Stimulated activated CD8-positive, alpha-beta memory T cell treated with anti-CD3 and anti-CD28 coated beads, Interleukin-7, amount 100 ng/mL, for 24 hours (primary cell): Measurements from ENCODE around the gene LDAH.

Experiments
- DNase-seq: peaks from one replicate; pipeline ENCODE4 v3.0.0-alpha.2; 2020; ENCODE audit warnings: low read depth

The LDAH gene

DNA sequence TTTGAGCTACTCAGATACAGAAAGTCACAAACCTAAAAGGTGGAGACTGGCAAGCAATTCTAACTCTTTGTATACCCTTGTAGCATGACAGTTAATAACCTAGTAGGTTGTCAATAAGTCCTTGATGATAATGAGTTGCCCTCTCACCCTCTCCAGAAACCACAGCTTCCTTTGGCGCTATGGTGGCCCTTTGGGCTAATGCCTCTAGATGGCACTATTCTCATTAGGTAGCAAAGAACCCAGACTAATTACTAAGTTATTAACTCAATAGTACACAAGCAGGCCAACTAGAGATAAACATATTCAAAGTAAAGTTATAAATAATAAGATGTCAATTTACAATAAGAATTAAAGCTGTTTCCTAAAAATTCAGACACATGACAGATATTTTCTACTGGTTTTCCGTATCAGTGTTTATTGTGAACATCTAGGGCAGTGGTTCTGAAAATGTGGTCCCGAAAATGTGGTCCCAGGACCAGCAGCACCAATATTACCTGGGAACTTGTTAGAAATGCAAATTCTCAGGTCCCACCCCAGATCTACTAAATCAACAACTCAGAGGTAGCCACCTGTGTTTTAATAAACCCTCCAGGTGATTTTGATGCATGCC, 41.1 kb downstream of the LDAH start:
- no peak for DNase-seq

DNA sequence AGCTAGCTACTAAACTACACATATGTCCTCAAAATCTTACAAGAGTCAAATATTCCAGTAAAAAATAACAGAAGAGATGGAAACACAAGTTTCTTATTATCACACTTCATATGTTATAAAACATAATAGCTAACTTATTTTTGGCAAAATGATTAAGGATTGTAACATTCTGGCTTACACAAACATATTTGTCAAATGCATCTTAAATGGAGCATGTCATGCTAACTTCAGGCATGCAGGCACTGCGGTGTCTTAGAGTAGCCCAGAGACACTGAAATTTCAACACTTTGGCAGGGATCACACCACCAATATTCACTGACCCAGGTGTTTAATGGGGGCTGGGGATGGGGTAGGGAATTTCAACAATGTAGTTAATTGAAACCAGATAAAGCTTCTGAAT, 51.6 kb downstream of the LDAH start:
- DNase-seq, result no peak

DNA sequence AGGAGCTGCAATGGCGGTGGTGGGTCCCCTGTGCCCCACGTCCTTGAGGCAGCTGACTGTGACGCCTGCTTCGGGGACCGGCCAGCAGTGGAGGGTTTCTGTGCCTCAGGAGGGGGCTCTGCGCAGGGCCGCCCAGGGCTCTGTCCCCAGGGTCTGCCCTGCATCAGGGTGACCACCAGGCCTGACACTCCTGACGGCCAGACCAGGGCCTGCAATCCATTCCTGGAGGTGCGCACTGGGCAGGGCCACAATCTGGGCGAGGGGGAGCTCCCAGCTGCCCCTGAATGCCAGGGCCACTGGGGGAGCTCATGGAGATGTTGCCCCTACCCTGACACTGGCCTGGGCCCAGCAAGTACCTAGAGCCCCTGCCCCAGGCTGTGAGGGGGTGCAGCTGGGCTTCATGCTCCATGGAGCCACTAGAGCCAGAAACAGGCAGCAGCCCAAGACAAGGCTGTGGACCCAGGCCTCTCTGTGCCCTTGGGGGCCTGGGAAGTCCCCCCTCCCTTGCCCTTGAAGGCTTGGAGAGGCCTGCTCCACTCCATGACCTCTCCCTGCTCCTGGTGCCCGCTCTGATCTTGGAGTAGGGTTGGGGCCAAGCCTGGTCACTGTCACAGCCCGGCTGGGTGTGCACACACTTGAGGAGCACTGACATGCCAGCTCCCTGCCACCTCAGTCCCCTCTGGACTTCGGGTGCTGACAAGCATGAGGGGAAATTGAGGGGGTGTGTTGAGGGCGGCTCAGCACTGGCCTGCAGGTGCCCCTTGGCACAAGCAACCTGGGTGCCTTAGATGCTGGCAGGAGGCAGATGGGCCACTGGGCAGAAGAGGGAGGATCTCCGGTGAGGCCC, 55.9 kb downstream of the LDAH start:
- no peak for DNase-seq

DNA sequence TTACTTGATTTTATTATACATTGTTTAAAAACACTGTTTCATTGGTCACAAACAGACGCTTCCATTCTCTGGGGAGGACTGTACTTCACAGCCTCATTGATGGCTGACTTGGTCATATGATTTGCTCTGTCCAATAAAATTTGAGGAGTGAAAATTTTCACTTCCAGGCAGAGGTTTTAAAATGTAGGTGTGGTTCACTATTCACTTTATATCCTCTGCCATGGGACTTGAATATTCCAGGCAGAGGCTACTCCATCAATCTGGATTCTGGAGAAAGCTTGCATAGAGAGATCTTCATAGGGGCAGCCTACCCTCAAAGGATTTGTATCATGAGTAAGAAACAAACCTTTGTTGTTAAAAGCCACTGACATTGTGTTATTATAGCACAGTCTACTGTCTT, 56.7 kb downstream of the LDAH start:
- no peak for DNase-seq

DNA sequence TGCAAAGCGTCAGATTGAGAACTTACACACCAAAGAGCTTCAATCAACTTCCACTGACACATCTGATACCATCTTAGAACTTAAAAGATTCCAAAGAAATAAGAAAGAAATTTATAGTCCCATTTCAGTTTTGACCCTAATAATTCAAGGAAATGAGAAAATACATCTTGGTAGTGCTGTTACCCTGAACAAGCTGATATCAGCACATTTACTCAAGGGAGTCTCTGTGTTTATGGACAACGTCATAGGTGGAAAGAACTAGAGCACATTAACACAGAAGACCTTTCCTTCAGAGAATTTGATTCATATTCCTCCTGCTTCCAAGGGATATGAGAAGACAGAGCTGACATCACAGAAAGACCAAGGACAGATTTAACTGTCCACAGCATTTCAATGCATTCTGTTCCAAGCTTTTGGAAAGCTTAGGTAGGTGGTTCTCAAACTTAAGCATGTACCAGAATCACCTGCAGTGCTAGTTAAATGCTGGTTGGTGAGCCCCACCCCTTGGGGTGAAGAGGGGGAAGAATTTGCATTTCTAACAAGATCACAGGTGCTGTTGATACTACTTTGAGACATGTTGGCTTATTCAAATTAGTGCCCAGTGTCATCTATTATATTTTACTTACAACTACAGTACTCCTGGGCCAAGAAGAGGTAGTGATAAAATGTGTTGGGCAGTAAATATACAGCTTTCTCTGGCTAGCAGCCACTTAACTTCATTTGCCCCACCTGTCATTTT, 59.8 kb downstream of the LDAH start:
- no peak for DNase-seq

DNA sequence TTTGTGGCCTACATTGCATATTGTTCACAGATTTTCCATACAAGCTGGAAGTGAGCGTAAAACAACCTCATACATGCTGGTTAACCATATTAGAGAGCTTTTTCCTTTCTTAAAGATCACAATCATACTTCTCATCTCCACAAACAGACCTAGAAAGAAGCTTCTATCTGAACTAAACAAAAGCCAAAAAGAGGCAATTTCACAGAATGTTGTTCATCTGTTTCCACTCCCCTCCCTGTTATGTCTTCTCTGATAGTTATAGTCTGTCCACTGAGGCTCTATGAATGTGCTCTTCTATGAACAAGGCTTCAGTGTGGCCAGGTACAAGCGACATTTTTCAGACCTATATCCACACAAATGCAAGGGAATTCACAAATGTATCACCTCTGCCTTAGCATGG, 63.4 kb downstream of the LDAH start:
- DNase-seq, result no peak

DNA sequence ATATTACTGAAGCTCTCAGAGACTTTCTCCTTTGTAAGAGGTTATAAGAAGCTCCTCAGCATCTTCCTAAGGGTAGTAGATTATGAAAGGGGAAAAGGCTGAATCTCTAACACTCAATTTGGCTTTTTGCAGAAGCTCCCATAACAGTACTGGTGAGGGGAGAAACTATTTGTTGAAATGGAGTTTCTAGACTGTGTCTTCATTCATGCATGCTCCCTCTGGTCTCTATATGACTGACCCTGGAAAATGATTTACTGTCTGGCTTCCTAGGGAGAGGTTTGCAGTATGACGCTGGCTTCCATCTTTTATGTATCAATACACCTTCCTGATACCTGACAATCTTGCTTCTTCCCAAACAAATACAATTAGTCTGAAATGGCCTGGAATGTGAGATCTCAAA, 63.9 kb downstream of the LDAH start:
- no peak for DNase-seq

DNA sequence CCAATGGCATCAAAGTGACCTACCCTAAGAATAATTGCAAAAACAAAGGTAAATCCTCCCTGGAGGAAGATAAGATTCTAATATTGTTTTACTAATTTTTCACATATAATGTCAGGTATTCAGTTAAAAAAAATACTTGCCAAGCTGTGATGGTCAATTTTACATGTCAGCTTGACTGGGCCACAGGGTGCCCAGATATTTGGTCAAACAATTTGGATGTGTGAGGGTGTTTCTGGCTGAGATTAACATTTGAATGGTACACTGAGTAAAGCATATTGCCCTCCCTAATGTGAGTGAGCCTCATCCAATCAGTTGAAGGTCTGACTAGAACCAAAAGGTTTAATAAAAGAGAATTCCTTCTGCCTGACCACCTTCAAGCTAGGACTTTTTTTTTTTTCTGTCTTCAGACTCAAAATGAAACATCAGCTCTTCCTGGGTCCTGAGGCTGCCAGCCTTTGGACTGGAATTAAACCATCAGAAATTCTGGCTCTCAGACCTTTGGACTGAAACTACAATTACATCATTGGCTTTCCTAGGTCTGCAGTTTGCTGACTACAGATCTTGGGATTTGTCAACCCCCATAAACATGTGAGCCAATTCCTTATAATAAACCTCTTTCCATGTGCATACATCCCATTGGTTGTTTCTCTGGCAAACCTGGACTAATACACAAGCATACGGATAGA, 65.4 kb downstream of the LDAH start:
- DNase-seq, result no peak

DNA sequence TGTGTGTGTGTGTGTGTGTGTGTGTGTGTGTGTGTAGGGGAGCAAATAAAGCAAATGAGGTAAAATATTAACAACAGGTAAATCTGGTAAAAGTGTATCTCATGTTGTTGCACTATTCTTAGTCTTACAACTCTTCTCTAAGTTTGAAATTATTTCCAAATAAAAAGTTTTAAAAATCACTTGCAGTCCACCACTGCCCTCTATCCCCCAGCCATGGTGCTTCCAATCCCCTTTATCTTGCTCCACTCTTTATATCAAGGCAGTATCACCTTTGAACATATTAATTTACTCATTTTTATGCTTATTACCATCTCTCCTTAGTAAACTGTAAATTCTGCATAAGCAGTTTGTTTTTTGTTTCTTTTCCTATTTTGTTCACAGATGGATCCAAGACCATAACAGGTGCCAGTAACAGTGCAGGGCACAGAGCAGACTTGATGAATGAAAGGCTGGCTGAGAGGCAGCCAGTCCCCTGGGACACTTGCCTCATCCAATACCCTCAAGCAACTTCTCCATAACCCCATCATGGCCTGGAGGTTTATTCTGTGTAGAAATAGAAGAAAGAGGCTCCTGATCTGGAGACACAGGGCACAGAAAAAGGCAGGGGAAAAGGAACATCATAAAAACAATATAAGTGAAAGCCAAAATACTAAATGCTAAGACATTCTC, 67.6 kb downstream of the LDAH start:
- no peak for DNase-seq

DNA sequence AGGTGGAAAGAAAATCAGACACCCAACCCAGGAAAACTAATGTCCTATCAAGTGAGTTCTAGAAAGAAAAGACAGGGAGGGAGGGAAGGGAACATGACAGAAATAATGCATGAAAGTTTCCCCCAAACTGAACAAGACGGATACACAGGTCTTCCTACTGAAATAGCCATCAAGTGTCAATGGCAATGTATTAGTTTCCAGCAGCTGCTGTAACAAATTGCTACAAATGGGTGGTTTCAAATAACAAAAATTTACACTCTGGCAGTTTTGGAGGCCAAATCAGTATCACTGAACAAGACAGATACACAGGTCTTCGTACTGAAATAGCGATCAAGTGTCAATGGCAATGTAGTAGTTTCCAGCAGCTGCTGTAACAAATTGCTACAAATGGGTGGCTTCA, 70.6 kb downstream of the LDAH start:
- DNase-seq, result no peak

DNA sequence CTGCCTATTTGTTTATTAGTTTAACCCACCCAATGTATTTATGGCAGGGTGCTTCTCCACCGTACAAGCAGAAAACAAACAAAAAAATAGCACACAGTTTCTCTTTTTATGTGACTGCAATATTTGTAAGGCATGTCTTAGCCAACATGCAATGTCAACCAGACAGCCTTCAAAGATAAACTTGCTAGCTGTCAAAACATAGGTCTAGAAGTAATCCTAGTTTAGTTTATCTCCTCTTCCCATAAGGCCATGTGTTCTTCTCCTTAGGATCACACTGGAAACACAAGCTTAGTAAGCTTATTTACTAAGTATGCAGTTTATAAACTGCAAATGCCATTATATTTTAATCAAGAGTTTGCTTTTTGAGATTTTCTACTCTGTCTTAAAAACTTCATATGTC, 75.6 kb downstream of the LDAH start:
- no peak for DNase-seq

DNA sequence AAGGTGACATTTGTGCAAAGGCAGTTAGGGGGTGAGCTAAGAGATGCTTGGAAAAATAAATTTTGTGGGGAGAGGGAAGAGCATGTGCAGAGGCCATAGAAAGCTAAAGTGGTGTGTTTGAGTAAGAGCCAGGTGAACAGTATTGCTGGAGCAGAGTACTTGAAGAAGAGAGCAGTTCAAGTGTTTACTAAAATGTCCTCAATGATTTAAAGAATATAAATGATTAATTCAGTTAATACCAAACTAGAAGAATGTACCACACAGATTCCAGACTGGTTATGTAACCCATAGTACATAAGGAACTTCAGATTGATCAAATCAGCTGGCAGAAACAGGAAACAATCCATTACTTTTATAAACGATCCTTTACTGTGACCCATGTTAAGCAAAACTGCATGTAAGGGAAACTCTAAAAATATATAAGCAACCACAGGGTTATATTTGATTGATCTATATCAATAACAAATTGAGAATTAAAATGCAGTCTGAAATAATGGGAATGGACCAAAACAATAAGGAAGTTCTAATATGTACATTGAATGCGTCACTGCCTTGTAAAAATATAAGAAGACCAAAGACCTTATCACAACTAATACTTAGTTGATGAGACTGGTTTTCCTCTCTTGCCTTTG, 76.9 kb downstream of the LDAH start:
- no peak for DNase-seq

DNA sequence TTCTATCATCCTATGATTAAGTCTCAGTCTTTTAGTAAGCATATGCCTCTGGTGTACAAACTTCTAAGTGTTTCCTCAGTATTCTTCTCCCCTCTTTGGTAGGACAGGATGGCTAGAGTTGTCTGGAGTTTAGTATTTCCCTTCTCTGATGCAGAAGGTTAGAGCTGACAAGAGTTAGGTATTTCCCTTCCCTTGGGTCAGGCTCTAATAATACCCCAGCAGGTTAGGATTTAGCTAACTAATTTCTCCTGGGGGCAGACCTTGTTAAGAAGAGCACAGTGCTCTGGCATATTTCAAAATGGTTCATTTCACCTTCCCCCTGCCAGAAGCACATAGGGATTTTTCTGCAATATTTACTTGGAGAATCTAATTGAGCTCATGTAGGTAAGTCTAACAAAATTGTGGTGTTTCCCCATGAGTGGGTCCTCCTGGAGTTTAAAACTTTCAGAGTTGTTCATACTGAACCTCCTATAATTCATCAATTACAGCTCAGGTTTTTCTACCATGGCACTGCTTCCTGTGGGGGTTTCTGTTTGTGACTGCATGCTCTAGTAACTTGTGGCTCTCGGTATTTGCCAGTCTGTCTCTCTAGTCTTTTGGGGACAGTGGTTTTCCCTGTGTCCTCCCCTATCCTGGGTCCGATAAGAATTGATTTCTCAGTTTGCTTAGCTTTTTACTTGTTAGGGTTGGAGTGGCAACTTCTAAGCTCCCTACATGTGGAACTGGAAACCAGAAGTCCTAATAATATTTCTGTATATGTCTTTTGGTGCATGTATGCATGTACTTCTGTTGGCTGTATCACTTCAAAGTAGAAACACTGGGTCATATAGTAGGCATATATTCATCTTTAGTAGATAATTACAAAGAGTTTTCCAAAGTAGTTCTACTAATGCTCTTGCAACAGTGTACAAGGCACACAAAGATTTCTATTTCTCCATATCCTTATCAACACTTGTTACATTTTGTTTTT, 78.2 kb downstream of the LDAH start:
- DNase-seq, result no peak

DNA sequence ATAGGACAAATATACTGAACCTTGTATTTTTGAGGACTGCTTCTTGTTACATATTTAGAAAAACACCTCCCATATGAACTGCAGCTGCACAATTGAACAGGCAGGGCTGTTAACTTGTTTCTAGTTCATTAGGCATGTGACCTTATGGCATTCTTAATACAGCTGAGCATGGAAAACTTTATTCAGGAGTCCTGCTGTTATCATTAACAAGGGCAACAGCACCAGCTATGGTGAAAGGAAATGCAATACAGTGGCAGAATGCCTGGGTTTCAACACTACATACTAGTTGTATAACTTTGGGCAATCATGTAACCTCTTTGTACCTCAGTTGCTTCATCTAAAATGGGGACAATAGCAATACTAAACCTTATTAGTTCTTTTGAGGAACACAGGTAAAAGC, 84.1 kb downstream of the LDAH start:
- no peak for DNase-seq

DNA sequence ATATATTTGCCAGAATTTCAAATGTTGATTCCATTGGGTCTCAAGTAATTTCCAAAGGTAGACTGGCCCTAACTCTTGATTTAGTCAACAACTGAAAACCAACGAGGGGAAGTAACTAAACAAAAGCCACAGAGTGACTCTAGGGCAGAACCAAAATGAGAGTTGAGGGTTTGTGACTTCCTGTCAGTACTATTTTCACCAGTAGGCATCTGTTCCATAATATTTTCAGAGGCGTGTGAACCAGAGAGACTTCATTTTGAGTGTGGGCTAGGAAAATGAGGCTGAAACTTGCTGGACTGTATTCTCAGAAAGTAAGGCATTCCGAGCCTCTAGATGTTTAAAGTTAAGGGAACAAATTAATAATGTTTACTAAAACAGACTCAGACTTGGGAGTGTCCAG, 85.4 kb downstream of the LDAH start:
- no peak for DNase-seq

DNA sequence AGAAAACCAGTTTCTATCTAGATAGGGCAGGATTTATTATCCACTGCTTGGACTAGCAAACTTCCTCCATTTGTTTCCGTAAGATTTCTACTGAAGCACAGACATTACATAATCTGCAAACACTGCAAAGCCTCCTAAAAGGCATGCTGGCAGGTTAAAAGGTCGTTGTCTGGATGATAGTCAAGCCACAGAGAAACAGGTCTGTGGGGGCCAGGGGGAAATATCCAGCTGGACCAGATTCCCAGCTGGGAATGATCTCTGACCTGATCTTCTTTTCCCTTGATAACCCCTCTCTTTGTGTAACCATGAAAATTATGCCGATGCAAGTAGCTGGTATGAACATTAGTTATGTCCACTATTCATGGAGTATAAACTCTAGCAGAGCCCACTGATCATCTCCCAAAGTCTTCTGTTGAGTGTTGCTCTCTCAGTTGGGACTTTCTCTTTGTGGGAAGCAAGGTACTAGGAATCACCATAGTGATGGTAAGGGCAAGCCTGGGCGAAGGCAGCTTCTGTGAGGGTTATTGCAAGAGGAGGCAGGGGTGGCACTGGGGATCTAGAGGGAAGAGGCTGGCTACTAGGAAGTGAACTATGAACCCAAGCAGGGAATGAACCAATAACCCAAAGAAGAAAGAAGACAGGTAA, 94.7 kb downstream of the LDAH start:
- no peak for DNase-seq

DNA sequence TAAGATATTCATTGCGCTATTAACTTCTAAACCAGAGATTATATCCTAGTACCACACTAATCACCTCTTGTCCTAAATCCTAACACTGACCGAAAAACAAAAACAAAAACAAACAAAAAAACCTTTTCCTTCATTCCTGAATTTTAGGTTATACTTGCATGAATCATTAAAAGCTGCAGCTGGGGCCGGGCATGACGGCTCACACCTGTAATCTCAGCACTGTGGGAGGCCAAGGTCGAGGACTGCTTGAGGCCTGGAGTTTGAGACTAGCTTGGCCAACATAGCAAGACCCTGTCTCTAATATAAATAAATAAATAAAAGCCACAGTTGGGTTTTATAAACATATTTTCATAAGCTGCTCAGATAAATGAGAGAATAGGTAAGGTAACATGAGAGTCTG, 96.0 kb downstream of the LDAH start:
- DNase-seq, result no peak

DNA sequence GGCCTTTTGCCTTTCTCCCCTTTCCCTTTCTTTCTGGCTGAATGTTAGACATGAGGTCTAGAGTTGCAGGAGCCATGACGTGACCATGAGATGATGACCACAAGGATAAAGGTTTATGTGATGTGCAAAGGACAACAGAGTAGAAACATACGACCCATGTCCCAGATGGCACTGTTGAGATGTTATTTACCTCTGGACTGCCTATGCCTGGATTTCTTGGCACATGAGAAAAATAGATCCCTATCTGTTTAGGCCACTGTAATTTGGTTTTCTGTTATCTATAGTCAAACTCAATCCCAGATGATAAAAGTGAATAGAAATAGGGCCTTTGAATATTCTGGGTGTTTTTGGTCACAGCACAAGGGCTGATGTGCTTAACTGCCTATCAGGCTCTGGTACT, 97.1 kb downstream of the LDAH start:
- no peak for DNase-seq

DNA sequence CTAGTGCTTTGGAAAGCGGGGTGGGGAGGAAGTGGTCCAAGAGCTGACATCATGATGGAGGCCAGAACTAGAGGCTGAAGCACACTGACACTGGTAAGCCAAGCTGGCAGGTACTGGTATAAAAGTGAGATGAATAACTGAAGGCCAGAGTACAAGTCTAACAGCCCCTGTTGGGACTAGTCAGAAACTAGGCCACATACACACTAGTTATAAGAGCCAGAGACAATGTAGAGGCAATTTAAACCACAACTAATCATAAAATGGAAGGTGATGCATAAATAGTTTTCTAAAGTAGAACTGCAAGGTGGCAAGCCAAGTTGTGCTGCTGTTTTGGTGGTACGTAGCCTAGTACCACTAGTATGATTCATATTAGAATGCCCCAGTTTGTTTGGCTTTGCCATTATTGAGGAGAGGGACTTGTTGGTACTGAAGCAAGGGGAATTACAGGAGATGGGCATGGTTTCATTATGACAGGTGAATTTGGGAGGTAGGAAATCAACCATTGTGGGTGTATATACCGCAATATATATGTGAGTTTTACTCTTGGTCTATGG, 98.3 kb downstream of the LDAH start:
- DNase-seq, result no peak

DNA sequence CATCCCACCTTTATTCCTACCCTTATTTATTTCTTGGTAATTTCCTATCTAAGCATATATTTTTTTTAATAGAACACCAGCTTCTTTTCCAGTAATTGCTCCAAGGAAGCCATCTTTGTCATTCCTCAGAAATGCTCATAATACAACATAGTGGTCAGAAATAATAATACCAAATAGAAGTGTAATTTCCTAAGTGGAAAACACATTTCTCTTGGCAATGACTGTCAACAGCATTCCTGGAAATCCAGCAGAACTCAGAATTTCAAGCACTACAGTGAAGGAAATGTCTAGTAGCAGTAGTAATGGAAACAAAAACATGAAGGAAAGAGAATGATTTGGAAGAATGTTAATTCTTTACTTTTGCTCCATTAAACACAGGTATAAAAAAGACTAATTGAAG, 99.4 kb downstream of the LDAH start:
- DNase-seq, result no peak
